Measurements from ENCODE around the gene CXCL11.

GRCh38 chr4:76066546-76066945 lies 30.7 kb upstream of the CXCL11 start:
- TF ChIP-seq POLR2A (IDR thresholded peaks at IDR 0.05; ENCODE audit: low read depth, low read length) (no peak), POLR2AphosphoS5 (IDR thresholded peaks at IDR 0.05; ENCODE audit: low read depth, low read length) (no peak)
